Measurements from ENCODE around the gene MLIP. TPM values are rescaled to one million over a fixed set of nuclear protein-coding genes. Genes with fewer than 3 reads are reported as not detected.

The MLIP gene
- total RNA-seq, 2 donors from 2014 or later, result under 0.01 to 0.33 TPM

GRCh38 chr6:54115966-54116365 lies 4.7 kb downstream of the MLIP start:
- DNase-seq (no peak), ATAC-seq (no peak)
- Histone ChIP-seq H3K4me3 (no peak overlapping the region), H3K27ac (no peak overlapping the region), H3K4me1 (no peaks in the 10 kb centered on the region), H3K9me3 (no peaks in the 10 kb centered on the region), H3K36me3 (replicated peaks in 1 of 2; ENCODE audit: insufficient read depth in 1 of 2, low read depth in 2 of 2) (no peaks in the 10 kb centered on the region), H3K27me3 (no peaks in the 10 kb centered on the region)
- intact Hi-C loops (cut with DNase I), result no loop called here
- no peak for TF ChIP-seq POLR2A (IDR thresholded peaks at IDR 0.05)
- no peak for TF ChIP-seq CTCF (IDR thresholded peaks at IDR 0.05)
- 57 to 67% methylated on average over 1 of the region's 1 CpG for WGBS, 2 donors

DNA sequence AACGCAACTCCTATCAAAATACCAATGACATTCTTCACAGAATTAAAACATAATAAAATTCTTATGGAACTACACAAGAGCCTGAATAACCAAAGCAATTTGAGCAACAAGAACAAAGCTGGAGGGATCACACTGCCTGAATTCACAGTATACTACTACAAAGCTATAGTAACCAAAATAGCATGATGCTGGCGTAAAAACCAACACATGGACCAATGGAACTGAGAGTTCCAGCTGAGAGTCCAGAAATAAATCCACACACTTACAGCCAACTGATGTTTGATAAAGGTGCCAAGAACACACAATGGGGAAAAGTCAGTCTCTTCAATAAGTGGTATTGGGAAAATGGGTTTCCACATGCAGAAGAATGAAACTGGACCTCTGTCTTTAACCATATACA lies 6.9 kb downstream of the MLIP start:
- DNase-seq, result no peak
- no peaks in the 10 kb centered on the region for H3K9me3 ChIP-seq
- TF ChIP-seq POLR2A (IDR thresholded peaks at IDR 0.05), result no peak
- TF ChIP-seq CTCF (IDR thresholded peaks at IDR 0.05), result no peak
- no peaks in the 10 kb centered on the region for H3K27me3 ChIP-seq
- intact Hi-C loops (cut with DNase I), result no loop called here
- H3K4me3 ChIP-seq, result no peak overlapping the region
- no peak for ATAC-seq
- WGBS, 2 donors, result 85 to 87% methylated on average over 2 of the region's 2 CpGs
- H3K27ac ChIP-seq, result no peak overlapping the region
- H3K4me1 ChIP-seq, result no peaks in the 10 kb centered on the region
- no peaks in the 10 kb centered on the region for H3K36me3 ChIP-seq (replicated peaks in 1 of 2; ENCODE audit: insufficient read depth in 1 of 2, low read depth in 2 of 2)

DNA sequence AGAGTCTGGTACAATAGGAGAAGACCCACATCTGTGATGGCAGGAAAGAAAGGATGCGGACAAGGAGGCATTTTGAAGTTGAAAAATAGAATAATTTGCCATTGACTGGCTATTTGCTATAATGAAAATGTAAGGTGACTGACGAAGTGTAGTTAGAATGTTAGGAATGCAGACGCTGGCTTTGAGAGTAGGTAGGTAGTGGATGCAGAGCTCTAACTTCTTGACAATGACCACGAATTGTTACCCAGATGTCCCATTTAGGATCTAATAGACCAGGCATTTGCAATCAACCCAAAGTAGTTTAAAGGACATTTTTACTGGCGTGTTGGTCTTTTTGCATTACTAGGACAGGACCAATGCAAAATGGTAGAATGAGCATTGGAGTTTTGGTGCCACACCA lies 14.2 kb downstream of the MLIP start:
- DNase-seq (no peak), ATAC-seq (no peak)
- intact Hi-C loops (cut with DNase I), result no loop called here
- Histone ChIP-seq H3K9me3 (no peaks in the 10 kb centered on the region), H3K27me3 (no peaks in the 10 kb centered on the region), H3K36me3 (replicated peaks in 1 of 2; ENCODE audit: insufficient read depth in 1 of 2, low read depth in 2 of 2) (no peaks in the 10 kb centered on the region), H3K27ac (no peak overlapping the region), H3K4me1 (no peaks in the 10 kb centered on the region), H3K4me3 (no peak overlapping the region)
- 42 to 48% methylated on average over 5 of the region's 5 CpGs for WGBS, 2 donors
- TF ChIP-seq POLR2A (IDR thresholded peaks at IDR 0.05) (no peak), CTCF (IDR thresholded peaks at IDR 0.05) (no peak)

GRCh38 chr6:54130179-54130578 lies 18.9 kb downstream of the MLIP start:
- Histone ChIP-seq H3K27ac (no peak overlapping the region), H3K4me1 (peaks cover 3% of the 10 kb centered on the region), H3K9me3 (no peaks in the 10 kb centered on the region), H3K36me3 (replicated peaks in 1 of 2; ENCODE audit: insufficient read depth in 1 of 2, low read depth in 2 of 2) (no peaks in the 10 kb centered on the region), H3K27me3 (no peaks in the 10 kb centered on the region), H3K4me3 (no peak overlapping the region)
- ATAC-seq, result no peak
- TF ChIP-seq POLR2A (IDR thresholded peaks at IDR 0.05), result no peak
- no peak for TF ChIP-seq CTCF (IDR thresholded peaks at IDR 0.05)
- intact Hi-C loops (cut with DNase I), result no loop called here
- DNase-seq, result no peak
- WGBS, 2 donors, result 61 to 79% methylated on average over 3 of the region's 3 CpGs

DNA sequence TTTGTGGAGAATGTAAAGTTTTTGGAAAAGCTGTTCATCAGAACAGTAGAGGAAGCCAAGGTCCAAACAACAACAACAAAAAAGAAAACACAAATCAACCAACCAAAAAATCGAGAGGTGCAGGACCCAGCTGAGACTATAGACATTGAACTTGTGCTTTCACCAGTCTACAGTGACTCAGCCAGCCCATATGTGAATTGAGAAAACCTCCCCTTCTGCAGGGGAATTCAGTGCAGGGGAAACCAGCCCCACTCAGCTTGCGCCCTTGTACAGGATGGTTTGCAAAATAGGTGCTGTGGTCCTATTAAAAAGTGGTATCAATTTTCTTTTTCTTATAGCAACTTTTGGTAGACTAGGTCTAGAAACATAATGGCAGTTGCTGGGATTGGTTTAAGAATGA lies 21.3 kb downstream of the MLIP start:
- DNase-seq (no peak), ATAC-seq (no peak)
- intact Hi-C loops (cut with DNase I), result no loop called here
- Histone ChIP-seq H3K9me3 (no peaks in the 10 kb centered on the region), H3K27ac (no peak overlapping the region), H3K27me3 (no peaks in the 10 kb centered on the region), H3K4me3 (no peak overlapping the region), H3K4me1 (peaks cover 4% of the 10 kb centered on the region), H3K36me3 (replicated peaks in 1 of 2; ENCODE audit: insufficient read depth in 1 of 2, low read depth in 2 of 2) (no peaks in the 10 kb centered on the region)
- TF ChIP-seq POLR2A (IDR thresholded peaks at IDR 0.05) (no peak), CTCF (IDR thresholded peaks at IDR 0.05) (no peak)
- WGBS, 2 donors, result 71 to 83% methylated on average over 2 of the region's 2 CpGs

All from body of pancreas (tissue), 4 donors.